ENCODE data around the gene HOOK1. TPM values are rescaled to one million over a fixed set of nuclear protein-coding genes. Genes with fewer than 3 reads are reported as not detected.

Gene HOOK1
- total RNA-seq, 1 experiment from 2014 or later, result 0.02 TPM

Other genes starting within 250 kb of the HOOK1 start
- 0.25 TPM in 1 of 2 replicates, not detected in the other for gene CYP2J2, start 111.8 kb downstream of the HOOK1 start, total RNA-seq (2014; rRNA removed; shearing (Covaris generic))

Measured in NCI-H460 (cell line).